GM19468 (cell line): ENCODE data around the gene ANKRD11.

Source experiments
- ATAC-seq: cut with Tn5 transposase; IDR thresholded peaks from one replicate; pipeline ENCODE4 v1.9.1; 2021; ENCODE audit warnings: mild to moderate bottlenecking, moderate library complexity, moderate number of reproducible peaks; ENCODE audit not compliant: unreplicated experiment; ENCODE audit errors: extremely low read depth

Gene ANKRD11

DNA sequence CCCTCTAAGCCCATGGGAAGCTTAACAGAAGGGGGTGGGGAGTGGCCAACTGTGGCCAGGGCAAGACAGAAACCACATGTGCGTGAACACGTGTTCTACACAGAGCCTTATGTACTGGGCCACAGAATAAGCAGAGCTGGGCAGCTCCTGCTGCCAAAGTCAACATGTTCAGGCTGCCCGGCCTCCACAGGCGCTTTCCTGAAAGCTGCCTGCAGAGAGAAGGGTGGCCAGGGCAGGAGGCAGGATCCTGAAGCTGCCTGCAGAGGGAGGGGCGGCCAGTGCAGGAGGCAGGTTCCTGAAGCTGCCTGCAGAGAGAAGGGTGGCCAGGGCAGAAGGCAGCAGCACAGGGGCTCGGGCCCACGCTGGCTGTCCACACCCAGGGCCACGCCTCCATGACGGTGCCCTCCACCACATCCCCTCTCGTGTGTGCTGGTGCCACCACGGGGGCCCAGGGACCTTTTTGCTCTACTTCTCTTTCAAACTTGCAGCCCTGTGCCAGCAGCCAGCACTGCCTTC lies 79.5 kb downstream of the ANKRD11 start:
- no peak for ATAC-seq

- no peak for ATAC-seq
These were observed 80.0 kb downstream of the ANKRD11 start for GRCh38 chr16:89410322-89410721.

- no peak for ATAC-seq
These were observed 81.1 kb downstream of the ANKRD11 start for GRCh38 chr16:89409161-89409711.

DNA sequence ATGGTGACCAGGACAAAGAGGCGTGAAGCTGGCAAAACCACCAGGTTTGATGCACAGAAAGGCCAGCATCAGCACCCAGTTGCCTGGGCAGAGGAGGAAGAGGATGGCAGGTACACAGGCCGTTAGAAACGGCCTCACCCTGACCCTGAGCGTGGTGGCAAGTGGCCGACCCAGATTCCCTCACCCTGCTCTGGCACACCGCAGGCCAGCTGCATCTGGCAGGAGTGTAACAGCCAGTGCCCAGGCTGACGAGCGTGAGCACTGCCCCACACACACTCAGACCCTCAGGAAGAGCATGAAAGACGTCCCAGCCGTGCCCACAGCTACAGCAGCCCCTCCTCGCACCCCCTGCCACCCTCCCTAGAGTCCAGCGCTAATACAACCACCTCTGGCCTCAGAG lies 82.0 kb downstream of the ANKRD11 start:
- no peak for ATAC-seq

DNA sequence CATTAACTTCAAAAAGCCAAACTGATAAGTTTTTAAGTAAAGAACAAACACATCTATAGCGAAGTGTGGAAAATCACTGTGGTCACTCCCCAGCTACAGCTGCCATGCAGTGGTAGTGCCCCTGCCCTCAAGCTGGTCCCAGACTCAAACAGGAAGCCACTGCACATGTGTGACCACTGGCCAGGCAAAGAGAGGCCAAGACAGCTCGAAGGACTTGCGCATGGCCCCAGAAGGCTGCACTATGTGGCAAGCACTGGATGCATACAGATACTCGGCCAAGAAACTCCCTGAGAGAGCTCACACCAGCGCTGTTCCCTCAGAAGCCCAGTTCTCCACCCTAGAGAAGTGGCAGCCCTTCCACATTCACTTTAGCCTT lies 82.4 kb downstream of the ANKRD11 start:
- no peak for ATAC-seq

DNA sequence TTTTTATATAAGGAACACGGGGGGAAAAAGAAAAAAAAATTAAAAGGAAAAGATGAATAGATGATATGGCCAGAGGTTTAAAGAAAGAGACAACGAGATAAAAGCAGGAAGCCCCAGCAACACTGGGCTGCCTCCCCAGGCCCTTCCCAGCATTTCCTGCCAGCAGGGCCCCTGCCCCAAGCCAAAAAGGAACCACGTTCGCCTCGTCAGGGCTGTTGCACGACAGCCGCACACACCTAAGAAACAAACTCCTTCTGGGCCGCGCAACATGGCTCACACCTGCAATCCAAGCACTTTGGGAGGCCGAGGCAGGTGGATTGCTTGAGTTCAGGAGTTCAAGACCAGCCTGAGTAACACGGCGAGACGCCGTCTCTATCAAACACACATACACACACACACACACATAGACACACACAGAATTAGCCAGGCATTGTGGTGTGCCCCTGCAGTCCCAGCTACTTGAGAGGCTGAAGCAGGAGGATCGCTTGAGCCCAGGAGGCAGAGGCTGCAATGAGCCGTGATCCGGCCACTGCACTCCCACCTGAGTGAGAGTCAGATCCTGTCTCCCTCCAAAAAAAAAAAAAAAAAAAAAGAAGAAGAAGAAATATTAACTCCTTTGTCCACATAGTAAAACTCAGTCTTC lies 83.0 kb downstream of the ANKRD11 start:
- no peak for ATAC-seq

GRCh38 chr16:89406277-89406888 lies 84.0 kb downstream of the ANKRD11 start:
- no peak for ATAC-seq

GRCh38 chr16:89404561-89404960 lies 85.8 kb downstream of the ANKRD11 start:
- no peak for ATAC-seq

DNA sequence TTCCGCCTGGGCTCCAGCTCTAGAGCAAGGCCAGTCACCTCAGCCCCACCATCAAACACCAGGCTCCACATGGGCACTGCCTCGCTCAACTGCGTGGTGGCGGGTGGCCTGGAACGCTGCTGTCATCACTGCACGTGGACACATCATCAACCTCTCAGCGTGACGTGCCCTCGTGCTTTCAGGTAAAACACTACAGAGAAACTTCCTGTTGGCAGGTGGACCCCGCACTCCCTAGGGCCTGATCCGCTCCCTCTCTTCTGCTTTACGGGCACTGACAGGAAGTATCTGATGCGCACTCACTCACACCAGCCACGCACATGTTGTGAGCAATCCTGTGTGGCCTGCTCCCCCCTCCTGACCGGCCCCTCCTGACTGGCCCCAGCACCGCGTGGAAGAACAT lies 87.4 kb downstream of the ANKRD11 start:
- ATAC-seq: no peak

- ATAC-seq: no peak
These were observed 88.5 kb downstream of the ANKRD11 start for GRCh38 chr16:89401641-89402445.

DNA sequence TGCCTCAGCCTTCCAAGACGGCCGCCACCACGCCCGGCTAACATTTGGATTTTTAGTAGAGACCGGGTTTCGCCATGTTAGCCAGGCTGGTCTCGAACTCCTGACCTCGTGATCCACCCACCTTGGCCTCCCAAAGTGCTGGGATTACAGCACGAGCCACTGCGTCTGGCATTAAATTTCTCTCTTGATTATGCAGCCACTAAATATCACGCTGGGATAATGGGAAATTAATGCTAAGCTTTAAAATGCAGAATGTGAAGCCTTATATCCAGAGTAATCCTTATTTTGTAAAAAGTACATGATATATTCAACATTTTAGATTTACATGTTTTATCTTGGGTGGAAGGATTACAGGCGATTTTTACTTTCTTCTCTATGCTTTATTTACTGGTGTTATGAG lies 89.2 kb downstream of the ANKRD11 start:
- no peak for ATAC-seq

DNA sequence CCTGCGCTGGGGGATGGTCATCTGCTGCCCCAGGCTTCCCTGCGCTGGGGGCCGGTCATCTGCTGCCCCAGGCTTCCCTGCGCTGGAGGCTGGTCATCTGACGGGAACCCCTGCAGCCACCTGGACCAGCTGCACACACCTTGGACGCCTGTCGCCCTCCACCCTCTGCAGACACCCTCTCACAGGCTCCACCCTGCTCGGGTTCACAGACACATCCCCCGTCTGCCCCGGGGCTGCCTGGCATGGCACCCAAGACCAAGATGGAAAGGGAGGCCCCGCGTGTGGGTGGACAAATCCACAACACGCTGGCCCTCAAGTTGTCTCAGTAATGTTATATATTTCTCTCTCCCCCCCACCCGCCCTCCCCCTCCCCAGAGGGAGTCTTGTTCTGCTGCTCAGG lies 89.6 kb downstream of the ANKRD11 start:
- no peak for ATAC-seq

GRCh38 chr16:89398924-89399323 lies 91.4 kb downstream of the ANKRD11 start:
- no peak for ATAC-seq

DNA sequence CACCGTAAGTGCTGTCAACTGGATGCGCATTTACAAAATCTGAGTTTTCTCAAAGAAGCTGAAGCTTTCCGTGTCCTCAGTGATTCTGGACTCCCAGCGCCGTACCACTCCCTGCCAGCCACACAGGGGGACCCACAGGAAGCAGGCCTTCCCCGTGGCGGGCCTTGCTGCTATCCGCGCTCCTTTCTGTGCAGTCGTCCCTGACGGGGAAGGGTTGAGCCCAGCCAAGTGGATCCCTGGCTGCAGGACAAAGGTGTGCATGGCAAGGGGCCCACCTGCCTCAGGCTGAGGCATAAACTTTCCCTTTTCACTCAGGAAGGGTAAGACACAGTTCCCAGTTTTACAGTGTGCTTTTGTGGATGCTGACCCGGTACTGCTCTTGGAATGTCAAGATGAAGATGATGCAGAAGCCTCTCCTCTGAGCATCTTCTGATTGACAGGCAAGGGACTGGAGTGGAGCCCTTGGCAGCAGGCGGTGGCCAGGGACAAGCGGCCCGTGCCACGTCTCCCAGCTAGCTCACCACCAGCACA lies 93.0 kb downstream of the ANKRD11 start:
- no peak for ATAC-seq

DNA sequence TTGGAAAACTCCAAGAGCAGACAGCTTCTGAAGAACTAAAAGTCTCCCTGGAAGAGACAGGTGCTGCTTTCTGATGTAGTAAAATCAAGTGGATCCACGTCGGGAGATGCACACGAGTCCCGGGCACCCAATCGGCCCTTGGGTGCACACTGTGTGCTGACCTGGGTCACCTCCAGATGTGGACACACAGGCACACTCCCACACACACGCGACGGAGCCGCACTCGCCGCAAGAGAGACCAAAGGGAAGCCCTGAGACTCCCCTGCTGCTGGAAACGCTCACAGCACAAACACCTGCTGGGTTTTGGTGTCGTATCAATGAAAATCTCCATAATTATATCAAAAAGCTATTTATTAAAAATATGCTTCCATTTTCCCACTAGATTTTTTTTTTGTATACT lies 94.2 kb downstream of the ANKRD11 start:
- ATAC-seq: no peak

DNA sequence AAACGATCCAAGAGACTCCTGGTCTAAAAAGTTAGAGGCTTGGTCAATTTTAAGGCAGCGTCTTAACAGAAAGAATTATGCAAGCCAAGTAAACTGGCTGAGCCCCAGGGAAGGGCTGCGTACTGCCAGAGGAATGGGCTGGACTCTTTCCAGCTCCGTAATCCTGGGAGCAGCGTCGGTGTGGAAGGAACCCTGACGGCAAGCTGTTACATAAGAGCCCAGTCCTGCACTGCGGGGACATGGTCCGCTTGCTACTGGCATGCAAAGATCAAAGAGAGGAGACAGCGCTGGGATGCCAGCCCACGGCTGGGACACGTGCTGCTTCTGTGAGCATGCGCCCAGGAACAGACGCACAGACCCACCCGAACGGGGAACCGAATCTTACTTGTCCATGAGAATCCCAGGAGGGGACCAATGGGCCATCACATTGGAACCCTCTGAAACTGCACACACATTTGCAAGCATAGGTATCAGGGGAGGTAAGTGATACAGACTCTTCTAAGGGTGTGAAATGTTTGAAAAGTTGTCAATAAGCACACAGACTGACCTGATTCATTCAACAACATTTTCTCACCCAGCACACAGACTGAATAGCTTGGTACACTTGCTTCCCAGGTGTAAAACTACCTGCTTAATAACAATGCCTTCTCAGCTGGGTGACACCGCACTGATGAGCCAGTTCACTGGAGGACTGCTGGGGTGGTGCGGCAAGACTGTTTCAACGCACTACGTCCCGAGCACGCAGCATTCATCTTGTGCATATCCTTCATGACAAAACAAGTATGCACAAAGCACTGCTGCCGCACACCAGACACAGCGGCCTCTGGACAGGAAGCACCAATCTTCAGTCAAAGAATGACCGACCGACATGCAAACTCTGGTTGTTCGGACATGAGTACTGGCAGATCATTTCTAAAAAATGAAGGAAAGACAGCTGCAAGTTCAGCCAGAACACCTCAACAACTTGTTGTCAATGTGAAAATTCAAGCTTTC lies 94.9 kb downstream of the ANKRD11 start:
- ATAC-seq: no peak

- ATAC-seq: no peak
These were observed 96.5 kb downstream of the ANKRD11 start for GRCh38 chr16:89393738-89394406.

DNA sequence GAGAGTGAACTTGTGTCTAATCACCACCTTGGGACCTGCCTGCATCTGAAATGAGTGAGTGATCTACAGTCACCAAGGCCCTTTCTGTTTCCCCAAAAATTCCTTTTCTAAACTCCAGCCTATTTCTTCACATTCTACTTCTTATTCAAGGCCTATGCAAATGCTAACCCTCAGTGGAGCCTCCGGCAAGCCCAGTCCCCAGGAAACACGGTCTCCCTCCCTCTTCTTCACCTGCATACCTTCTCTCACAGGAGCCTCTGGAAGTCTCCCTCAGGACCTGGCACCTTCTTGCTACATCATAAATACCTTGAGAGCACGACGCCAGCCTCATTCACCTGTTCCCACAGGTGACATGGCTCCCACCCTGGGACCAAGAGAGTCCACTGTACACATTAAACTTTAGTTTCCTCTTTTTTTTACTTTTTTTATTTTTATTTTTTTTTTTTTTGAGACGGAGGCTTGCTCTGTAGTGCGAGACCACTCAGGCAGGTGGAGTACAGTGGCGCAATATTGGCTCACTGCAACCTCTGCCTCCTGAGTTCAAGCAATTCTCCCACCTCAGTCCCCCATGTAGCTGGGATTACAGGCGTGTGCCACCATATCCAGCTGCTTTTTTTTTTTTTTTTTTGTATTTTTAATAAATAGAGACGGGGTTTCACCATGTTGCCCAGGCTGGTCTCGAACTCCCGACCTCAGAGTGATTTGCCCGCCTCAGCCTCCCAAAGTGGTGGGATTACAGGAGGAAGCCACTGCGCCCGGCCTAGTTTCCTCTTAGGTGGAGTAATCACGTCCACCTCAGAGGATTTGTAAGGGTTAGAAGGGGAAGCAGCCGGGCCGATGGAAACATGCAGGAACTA lies 97.3 kb downstream of the ANKRD11 start:
- no peak for ATAC-seq
